HG03196 (cell line): Measurements from ENCODE around the gene SLC6A3.
"Not testable (repeated sequence)": the region's sequence is repeated elsewhere in the genome, so short reads cannot be mapped to it uniquely, and the experiment has no call there.

Experiments used
- ATAC-seq: cut with Tn5 transposase; IDR thresholded peaks from one replicate; pipeline ENCODE4 v1.9.1; 2021; ENCODE audit not compliant: unreplicated experiment

The SLC6A3 gene

DNA sequence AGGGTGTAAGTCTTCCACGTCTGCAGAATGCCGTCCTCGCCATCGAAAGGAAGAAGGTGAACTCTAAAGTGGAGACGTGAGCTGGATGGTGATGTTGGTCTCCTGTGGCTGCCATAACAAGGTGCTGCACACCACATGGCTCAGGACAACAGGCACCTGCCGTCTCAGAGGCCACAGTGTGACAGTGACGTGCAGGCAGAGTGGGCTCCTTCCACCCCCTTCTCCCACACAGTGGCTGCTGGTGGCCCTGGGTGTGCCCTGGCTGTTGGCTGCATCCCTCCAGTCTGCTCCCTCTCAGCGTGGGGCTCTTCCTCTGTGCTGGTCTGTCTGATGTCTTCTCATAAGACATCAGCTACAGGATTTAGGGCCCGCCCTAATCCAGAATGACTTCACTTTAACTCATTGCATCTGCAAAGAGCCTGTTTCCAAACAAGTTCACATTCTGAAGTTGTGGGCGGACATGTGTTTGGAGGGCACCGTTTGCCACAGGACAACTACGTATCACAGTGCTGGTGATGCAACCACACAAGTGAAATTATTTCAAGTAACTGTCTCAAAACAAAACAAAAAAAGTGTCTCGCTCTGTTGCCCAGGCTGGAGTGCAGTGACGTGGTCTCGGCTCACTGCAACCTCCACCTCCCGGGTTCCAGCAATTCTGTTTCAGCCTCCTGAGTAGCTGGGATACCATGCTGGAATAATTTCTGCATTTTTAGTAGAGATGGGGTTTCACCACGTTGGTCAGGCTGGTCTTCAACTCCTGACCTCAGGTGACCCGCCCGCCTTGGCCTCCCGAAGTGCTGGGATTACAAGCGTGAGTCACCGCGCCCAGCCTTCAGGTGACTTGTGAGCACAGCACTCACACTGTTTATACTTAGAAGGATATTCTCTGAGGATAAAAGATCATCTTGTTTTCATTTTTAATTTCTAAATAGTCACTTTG is 69.1 kb downstream of the SLC6A3 start:
- no peak for ATAC-seq

GRCh38 chr5:1374679-1375055 is 70.6 kb downstream of the SLC6A3 start:
- no peak for ATAC-seq

GRCh38 chr5:1374030-1374678 is 71.1 kb downstream of the SLC6A3 start:
- ATAC-seq, result no peak

DNA sequence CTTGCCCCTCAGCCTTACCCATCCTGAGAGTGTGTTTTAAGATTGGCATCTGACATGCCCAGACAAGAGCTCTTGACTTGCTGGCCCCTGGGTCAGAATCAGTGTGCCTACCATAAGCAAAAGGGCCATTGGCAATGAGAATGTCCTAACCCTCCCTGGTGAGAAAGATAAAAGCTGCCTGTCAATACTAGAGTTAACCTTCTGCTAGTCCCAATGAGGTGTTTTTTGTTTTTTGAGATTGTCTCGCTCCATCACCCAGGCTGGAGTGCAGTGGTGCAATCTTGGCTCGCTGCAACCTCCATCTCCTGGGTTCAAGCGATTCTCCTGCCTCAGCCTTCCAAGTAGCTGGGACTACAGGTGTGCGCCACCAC is 73.3 kb downstream of the SLC6A3 start:
- ATAC-seq, result not testable (repeated sequence)

DNA sequence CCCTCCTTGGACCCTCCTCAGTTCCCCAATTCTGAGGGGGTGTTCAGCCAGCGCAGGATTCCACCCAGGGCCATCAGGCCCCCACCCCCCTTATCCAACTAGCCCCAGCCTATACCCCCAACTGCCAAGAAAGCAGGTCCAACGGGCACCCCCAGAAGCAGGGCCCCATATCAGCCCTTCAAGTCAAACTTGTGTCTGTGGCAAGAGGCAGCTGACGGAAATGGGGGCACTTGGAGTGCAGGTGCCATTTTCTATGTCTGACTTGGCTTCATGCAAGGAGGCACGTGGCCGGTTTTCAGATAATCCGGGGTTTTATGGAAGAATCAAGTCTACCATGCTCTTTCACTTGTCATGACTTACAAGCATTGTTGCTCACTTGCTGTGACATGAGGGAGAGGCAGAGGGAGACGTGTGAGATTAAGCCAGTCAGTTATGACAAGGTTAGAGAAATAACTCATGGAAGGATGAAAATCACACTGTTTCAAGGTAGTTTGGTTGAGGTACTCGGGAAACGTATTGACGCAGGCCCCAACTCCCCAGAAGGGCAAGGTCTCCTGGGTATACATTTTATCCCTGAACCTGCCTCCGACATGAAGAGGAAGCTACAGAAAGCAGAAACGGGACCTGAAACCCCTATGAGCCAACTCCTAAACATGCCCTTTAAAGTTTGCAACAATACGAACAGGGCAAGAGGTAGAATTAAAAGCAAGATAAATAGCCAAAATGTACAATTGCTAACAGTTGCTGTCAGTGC is 73.8 kb downstream of the SLC6A3 start:
- no peak for ATAC-seq

GRCh38 chr5:1370006-1370405 is 75.2 kb downstream of the SLC6A3 start:
- ATAC-seq, result no peak

DNA sequence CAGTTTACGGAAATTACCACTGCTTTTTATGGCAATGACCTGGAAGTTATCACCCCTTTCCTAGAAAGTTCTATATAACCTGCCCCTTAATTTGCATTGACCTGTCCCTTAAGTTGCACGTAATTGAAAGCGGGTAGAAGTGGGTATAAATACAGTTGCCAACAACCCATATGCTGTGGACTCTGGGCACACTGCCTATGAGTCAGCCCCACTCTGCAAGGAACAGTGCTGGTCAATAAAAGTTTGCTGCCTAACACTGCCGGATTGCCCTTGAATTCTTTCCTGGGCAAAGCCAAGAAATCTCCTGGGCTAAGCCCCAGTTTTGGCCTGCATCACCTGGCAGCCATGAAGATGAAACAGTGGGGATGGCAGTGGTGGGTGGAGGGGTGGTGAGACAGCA is 76.5 kb downstream of the SLC6A3 start:
- ATAC-seq, result no peak

GRCh38 chr5:1368236-1368635 is 77.0 kb downstream of the SLC6A3 start:
- ATAC-seq, result no peak

DNA sequence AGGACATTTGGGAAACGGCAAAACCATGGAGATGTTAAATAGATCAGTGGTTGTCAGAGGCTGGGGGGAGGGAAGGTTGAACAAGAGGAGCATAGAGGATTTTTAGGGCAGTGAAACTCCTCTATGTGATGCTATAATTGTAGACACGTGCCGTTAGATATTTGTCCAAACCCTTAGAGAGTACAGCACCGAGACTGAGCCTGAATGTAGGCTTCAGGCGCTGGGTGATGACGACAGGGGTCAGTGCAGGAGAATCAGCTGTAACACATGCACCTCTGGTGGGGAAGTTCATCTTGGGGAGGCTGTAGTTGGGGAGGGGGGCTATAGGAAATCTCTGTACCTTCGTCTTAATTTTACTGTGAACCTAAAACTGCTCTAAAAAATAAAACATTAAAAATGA is 78.1 kb downstream of the SLC6A3 start:
- no peak for ATAC-seq

DNA sequence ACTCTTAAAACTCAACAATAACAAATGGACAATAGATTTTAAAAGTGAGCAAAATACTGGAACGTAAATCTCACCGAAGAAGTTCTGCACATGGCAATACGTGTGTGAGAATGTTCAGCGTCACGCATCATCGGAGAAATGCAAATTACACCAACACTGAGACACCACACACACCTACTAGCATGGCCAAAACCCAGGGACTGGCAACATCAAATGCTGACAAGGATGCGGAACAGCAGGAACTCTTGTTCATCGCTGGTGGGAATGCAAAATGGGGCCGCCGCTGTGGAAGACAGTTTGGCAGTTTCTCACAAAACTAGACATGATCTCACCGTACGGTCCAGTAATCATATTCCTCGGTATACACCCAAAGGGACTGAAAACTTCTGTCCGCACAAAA is 78.7 kb downstream of the SLC6A3 start:
- ATAC-seq, result no peak

GRCh38 chr5:1364211-1364610 is 81.0 kb downstream of the SLC6A3 start:
- ATAC-seq, result no peak

GRCh38 chr5:1363581-1363980 is 81.7 kb downstream of the SLC6A3 start:
- no peak for ATAC-seq

GRCh38 chr5:1363160-1363559 is 82.1 kb downstream of the SLC6A3 start:
- no peak for ATAC-seq

- ATAC-seq, result no peak
Observed at GRCh38 chr5:1362242-1363015, 82.8 kb downstream of the SLC6A3 start.

GRCh38 chr5:1360861-1361260 is 84.4 kb downstream of the SLC6A3 start:
- no peak for ATAC-seq

GRCh38 chr5:1360367-1360766 is 84.9 kb downstream of the SLC6A3 start:
- not testable (repeated sequence) for ATAC-seq

GRCh38 chr5:1359713-1360112 is 85.5 kb downstream of the SLC6A3 start:
- ATAC-seq, result no peak

- no peak for ATAC-seq
Observed at GRCh38 chr5:1359031-1359645, 86.1 kb downstream of the SLC6A3 start.

DNA sequence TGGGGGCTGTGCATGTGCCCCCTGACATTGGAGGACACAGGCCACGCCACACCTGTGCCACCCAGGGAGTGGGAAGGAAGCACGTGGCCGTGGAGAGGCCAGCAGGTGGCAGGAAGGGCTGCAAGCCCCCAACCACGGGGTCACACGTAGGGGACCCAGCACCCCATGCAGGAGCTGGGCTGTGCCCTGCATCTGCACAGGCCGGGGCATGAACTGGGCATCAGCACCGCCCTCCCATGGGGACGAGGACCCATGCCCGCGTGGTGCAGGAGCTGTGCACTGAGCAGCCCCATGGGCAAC is 86.6 kb downstream of the SLC6A3 start:
- no peak for ATAC-seq

- ATAC-seq, result no peak
Observed at GRCh38 chr5:1357946-1358725, 87.1 kb downstream of the SLC6A3 start.
